CMK (cell line): ENCODE data around the gene IQSEC1.
A peak's percentile ranks its signal among the peaks of the same experiment; 100 is the strongest.

ENCODE experiments used
- DNase-seq: peaks from one replicate; pipeline ENCODE4 v3.0.0-alpha.2; 2010; ENCODE audit warnings: low read depth

IQSEC1 gene

DNA sequence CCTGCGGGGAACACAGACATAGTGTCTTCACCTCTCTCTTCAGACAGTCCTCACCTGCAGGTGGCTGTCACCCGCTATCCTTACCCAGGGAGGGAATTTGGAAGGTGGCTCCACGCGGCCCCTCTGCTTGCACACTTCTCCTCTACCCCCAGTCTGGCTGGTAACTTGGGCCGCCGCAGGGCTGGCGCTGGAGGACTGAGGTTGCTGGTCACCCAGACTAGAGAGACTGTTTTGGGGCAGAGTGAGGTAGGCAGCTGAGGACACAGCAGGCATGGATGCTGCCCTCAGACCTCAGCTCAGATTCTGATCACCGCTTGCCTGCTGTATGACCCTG lies 12.6 kb upstream of the IQSEC1 start:
- no peak for DNase-seq

DNA sequence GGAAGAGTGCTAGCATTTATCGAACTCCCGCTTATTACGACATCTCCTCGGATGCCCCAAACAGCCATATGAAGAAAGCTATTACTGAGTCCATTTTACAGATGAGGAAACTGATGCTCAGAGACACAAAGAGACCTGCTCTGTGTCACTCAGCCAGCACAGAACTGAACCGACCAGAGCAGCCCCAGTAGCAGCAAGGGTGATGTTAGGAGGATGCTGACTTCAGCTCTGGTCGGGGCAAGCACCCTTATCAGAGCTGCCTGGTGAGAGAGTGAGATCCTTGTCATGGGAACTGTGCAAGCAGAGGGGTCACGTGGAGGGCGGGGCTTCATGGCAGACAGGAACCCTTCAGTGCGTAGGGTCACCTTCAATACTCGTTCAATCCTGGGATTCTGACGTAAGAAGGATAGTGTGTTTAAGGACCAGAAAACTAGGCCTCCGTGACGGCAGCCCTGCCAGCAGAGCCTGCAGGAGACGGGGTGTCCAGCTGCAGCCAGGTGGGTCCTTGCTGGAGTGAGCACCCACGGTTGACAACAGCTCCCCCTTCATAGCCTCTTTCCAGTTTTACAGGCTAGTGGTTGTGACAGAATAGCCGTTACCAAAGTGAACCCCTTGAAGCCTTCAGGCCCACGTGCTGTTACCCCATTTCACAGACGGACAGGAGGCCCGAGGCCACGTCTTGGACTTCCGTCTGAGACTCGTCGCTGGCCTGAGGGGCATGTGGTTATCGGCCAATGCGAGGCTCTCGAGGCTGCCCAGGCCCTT lies 12.0 kb upstream of the IQSEC1 start:
- no peak for DNase-seq

DNA sequence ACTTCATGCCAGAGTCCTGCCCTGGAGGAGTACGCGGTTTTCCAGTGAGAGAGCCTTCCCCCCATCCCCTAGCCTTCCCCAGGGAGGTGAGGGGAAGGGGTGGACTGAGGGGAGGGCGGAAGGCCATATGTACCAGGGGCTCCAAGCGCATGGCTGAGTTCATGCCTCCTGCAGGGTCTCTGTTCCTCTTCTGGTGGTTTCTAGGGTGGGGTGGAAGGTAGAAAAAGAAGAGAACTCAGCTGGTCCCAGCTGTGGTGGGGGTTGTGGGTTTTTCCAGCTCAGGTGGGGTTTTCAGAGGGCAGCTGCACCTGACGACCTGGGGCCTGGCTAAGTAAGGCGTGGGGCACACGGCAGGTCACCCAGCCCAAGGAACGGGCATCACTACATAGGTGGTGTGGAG lies 10.7 kb upstream of the IQSEC1 start:
- DNase-seq = no peak

DNA sequence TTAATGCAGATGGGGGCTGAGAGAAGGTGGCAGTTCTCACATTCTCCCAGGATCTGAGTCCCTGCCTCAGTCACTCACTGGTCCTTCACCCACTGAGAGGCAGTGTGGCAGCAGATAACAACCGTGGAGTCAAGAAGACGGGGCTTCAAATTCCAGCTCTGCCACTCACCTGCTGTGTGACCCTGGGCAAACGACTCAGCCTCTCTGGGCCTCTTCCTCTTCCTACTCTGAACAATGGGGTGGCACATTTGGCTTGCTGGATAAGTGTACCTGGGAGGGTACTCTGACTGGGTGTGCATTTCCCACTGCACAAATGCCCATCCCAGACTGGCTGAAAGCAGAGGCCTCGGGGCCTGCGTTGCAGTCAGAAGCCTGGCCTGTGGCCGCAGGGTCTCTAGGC lies 10.0 kb upstream of the IQSEC1 start:
- no peak for DNase-seq

DNA sequence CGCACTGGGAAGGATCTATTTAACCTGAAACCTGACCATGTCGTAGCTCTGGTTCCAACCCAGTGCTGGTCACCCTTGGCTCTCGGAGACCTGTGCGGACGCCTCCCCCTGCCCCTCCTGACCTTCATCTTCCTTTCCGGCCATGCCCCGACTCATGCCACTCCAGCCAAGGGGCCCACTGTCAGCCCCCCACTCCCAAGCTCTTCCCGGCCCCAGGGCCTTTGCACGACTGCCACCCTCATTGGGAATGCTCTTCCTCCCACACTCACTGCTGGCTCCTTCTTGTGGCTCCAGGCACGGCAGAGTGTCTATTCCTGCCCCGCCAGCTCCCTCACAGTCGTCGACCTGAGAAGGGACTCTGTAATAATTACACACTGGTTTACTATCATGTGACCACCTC lies 9.4 kb upstream of the IQSEC1 start:
- no peak for DNase-seq

DNA sequence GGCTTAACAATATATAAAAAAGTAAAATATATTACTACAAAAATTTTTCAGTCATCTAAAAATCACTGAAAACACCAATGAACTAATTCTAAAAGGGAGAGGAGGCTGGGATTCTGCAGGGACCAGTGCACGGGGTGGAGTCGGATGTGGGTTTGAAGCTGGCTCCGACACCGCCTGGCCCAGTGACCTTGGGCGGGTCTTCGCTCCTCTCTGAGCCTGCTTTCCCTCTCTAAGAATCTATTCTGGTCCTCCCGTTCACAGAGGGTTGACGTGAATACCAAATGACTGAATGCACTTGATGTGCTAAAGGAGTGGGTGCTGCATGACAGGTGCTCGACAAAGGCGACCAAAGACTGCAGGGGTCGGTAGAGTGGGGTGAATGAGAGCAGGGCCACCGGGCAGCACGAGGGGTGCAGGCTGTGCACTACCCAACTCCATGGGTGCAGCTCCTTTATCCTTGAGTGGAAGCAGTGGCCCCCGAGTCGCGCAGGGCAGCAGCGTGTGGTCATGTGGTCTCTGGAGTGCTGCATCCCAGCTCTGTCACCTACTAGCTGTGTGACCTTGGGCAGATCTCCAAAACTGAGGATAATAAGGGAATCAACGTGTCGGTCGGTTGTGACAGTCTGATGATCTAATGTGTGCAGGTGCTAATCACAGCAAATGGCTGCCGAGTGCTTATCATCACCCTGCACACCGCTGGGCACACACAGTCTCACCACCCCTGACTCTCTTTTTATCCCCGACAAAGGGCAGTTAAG lies 8.6 kb upstream of the IQSEC1 start:
- DNase-seq = no peak

DNA sequence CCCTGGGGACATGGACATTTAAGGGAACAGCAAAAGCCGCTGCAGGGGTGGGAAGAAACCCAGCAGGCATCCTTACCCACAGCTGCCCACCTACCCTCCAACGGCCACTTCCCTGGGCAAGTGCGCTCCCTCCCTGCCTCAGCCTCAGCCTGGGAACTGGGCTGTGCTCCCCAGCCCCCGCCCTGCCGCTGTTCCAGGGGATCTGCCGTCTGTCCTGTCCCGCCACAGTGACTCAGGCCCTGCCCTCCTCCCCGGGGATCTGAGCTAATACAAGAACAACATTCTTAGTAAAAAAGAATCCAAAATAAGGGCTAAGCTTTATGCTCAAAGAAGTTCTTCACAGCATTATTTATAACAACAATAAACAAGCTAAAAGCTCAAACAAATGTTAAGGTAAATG lies 7.4 kb upstream of the IQSEC1 start:
- DNase-seq = no peak

GRCh38 chr3:13080026-13080425 lies 6.8 kb upstream of the IQSEC1 start:
- DNase-seq = no peak

DNA sequence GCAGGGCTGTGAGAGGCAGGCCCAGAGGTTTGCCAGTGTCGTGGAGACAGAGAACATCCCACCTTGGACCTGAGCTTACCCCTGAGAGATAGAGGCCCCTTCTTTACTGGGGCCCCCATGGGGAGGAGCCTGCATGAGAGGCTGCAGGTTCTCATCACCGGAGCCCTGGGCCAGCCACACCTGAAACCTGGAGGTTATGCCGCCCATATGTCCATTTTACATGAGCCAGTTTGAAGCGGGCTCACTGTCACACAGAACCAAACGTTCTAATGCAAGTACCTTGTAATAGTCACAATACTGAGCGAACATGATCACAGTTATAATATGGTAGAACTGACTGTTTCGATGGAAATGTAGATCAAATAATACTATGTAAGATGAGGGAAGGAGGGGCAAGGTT lies 6.3 kb upstream of the IQSEC1 start:
- no peak for DNase-seq

DNA sequence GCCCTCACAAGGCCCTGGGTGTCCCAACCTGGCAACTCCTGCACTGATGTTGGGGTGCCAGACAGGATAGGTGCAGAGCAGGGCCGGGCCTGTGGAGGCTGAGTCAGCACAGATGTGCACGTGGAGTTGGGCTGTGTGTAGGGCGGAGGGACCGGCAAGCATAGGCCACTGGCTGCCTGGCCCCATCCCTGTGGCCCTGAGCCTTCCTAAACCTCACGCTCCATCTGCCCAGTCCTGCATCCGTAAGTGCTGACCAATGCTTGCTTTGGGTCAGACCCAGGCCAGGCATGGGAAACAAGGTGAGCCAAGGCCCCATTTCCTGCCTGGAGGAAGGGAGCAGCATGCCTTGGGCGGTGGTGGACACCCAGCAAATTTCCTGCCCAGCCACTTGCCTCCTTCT lies 5.8 kb upstream of the IQSEC1 start:
- DNase-seq = no peak

DNA sequence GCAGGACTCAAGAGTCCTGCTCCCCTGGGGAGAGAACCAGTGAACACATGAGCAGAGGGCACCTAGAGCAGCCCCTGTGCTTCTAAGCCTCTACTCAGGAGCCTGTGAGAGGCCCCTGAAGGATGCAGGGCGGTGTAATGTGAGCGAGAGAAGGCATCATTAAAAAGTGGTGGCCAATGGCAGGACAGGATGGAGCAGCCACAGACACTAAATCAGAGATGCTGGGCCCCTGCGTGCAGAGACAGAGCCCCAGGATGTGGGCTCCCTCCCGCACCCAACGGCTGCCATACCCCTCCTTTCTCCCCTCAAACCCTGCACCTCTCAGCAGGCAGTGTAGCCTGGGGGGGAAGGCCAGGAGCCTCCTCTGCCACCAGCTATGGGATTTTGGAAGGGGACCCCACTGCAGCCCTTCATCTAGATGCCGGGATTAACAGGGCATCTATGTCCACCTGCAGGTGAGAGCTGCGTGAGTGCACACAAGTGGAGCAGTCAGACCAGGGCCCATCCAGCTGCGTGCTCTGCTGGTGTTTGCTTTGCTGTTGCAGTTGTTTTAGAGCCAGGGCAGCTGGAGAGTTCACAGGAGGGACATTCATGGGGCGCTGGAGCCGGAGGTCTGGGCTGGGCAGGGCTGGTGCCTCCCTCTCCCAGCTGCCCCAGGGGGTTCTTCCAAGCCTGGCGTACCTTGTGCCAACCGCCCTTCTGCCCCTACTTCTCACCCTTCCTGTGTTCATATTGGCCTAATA lies 5.1 kb upstream of the IQSEC1 start:
- DNase-seq = no peak

DNA sequence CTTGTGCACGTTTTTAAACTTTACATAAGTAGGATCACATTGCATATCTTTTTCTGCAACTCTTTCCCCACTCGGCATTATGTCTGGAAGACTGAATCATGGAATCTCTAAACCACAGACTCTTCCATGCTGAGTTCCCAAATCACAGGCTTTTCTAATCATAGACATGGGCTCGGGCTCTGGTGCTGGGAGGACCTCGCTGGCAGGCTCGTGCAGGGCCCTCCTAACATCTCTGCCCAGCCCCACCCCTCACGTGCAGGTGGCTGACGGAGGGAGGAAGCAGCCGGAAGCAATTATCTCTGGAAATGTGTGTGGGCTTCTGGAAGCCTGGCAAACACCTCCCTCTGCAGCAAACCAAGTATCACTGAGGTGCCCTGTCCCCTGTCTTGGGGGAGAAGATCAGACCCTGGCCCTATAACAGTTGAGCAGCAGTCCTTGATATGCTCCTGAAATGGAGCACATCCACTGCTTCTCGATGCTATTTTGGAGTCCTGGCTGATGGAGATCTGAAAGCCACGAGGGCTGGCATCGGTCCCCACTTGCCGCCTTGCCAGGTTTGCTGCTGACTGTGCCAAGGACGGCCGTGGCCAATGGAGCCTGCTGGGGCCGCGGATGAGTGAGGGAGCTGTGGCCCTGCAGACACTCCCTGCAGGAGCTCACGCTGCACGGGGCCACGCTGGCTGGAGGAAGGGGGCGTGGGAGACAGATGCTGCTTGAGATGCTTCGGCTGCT lies 4.4 kb upstream of the IQSEC1 start:
- DNase-seq = no peak

DNA sequence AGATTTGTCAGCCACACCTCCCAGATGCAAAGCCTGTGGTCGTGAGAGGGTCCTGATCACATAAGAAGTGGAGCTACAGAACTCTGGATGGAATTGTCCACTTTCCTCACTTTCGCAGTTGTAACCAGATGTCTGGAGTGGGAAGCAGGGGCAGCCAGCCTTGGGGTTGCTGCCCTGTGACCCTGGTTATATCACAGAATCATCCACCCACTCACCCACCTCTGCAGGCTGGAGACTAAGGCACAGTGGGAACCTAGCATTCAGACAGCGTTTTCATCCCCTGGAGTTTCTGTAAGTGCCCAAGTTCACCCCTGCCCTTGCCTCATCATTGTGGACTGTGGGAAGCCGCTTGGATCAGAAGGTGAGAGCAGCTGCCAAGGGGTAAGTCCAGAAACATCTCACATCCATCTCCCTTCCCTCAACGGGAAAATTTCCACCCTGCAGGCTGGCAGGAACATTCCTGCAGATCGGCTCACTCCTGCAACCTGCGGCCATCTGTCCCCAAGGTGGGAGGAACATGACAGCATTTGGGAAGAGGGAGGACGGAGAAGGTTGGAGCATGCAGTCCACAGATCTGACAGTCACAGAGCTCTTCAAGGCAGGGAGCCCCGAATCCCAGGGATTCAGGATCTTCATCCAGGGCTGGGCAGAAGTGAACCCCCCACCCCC lies 2.9 kb upstream of the IQSEC1 start:
- no peak for DNase-seq

- no peak for DNase-seq
These were observed 2.1 kb upstream of the IQSEC1 start for GRCh38 chr3:13075318-13075717.

DNA sequence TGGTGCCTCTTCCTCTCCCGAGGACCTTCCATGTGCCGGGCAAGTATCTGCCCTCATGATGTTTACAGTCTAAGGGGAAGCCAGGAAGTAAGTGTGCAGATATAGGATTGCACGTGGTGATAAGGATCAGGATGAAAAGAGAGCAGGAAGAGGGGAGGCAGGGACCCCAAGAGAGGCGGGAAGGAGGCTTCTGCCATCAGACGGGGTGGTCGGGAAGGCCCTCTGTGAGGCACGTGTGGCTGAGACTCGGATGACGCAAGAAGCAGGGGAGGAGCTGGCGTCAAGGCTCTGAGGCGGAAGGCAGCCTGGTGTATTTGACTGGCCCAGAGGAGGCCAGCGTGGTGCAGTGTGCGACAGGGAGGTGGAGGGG lies 762 bp upstream of the IQSEC1 start:
- DNase-seq = no peak

DNA sequence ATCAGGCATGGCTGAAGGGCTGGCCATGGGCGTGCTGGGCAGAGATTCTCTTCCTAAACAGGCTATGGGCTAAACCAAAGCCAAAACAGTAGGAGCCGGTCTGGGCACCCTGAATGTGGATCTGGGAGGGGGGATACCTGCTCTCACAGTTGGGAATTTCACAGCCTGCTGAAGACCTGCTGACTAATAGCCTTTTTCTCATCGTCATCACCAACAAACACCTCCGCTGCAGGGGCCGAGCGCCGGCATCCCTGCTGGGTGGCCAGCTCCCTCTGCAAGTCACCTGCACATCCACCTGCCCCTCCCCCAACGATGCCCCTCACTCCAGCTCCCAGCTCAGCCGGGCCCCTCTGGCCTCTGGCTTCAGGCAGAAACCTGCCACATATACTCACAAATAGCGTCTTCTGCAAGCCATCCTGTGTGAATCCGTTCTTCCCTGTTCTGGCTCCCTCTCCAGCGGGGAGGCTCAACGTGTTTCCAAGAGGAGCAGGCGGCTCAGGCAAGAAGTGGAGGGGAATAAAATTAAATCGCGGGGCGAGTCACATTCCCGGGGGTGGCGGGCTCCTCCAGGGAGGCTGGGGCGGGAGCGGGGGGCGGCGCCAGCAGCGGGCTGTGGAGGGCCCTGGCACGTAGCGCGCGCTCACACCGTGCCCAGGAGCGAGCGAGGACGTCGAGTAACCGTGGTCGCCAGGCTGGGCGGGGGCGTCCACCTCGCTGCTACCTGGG lies 466 bp downstream of the IQSEC1 start:
- no peak for DNase-seq

DNA sequence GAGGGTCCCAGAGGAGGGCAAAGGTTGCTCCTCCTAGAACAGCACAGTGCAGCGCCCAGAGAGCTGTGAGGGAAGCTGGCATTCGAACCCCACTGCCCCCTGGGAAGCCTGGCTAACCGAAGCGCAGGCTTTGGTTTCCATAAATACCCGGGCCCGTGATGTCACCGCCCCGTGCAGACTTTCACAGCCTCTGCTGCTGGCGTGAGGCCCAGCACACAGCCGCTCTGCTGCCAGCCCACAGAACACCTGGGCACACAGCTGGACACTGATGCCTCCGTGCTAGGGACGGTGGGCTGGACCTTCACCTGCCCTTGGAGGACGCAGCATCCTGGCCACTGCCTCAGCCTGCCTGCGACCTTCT lies 1.0 kb downstream of the IQSEC1 start:
- DNase-seq = no peak

DNA sequence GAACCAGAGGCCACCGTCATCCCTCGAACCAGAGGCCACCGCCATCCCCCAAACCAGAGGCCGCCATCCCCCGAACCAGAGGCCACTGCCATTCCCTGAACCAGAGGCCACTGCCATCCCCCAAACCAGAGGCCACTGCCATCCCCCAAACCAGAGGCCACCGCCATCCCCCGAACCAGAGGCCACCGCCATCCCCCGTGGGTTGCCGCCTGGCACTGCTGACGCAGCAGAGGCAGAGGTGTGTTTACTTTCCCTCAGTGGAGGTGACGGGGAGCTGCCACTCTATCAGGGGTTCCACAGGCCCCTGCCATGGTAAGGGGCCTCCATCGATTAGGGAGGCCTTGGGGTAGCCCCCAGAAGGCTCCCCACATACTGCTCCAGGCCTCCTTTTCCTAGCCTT lies 1.5 kb downstream of the IQSEC1 start:
- no peak for DNase-seq

GRCh38 chr3:13070391-13071070 lies 2.7 kb downstream of the IQSEC1 start:
- DNase-seq = no peak

DNA sequence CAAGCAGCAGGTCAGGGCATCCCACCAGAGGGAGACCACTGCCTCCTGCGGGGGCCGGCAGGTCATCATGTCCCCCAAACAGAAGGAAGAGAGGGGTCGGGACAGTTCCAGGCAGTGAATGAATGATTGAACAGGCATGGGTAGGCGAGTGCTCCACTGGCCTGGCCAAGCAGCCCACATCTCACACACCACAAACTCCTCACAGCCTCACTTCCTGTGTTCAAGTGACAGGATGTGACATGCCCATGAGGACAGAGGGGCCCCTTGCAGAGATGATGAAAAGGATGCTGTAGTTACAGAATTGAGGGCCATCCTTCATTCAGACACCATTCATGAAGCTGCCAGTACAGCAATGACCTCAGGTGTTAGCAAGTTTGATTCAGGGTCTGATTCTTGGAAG lies 3.7 kb downstream of the IQSEC1 start:
- peak; percentile 81 for DNase-seq
